ENCODE measurements around the gene CCDC152. TPM values are rescaled to one million over a fixed set of nuclear protein-coding genes. Genes with fewer than 3 reads are reported as not detected.

CCDC152 gene
- total RNA-seq, 1 donor from 2014 or later: 1.2 TPM

- H3K4me3 ChIP-seq (ENCODE audit: insufficient read depth, low read depth, low read length): no peak overlapping the region
- H3K27ac ChIP-seq (ENCODE audit: low read depth, low read length): no peak overlapping the region
- H3K36me3 ChIP-seq (ENCODE audit: insufficient read depth, low read length): no peaks in the 10 kb centered on the region
- no peaks in the 10 kb centered on the region for H3K79me2 ChIP-seq (ENCODE audit: insufficient read depth, low read length)
- no peak for TF ChIP-seq EZH2 (IDR thresholded peaks at IDR 0.05; ENCODE audit: insufficient read depth, low read length)
- TF ChIP-seq CTCF (IDR thresholded peaks at IDR 0.05; ENCODE audit: insufficient read depth, low read depth, low read length): peak; percentile 42
- H3K9ac ChIP-seq (ENCODE audit: low read length): no peak overlapping the region
- Mint-ChIP-seq H3K4me3 (ENCODE audit: unreplicated experiment) (no peak overlapping the region), H3K36me3 (ENCODE audit: low read depth, unreplicated experiment) (no peaks in the 10 kb centered on the region), H3K27ac (ENCODE audit: unreplicated experiment) (no peak overlapping the region), H3K4me1 (ENCODE audit: low read depth, unreplicated experiment) (no peaks in the 10 kb centered on the region), H3K9me3 (ENCODE audit: unreplicated experiment) (peaks cover 3% of the 10 kb centered on the region), H3K27me3 (ENCODE audit: low read depth, unreplicated experiment) (peaks cover 3% of the 10 kb centered on the region)
- H4K20me1 ChIP-seq (ENCODE audit: insufficient read depth, low read length): no peaks in the 10 kb centered on the region
- H3K4me2 ChIP-seq (ENCODE audit: low read length): no peak overlapping the region
- no peaks in the 10 kb centered on the region for H3K4me1 ChIP-seq (ENCODE audit: insufficient read depth, low read length)
- DNase-seq (ENCODE audit: low read depth) (no peak), FAIRE-seq (peak; percentile 96)
- H3K9me3 ChIP-seq (ENCODE audit: insufficient read depth, low read depth, low read length): no peaks in the 10 kb centered on the region
- H3K27me3 ChIP-seq (ENCODE audit: insufficient read depth, low read length): no peaks in the 10 kb centered on the region
- no peak overlapping the region for H2AFZ ChIP-seq (ENCODE audit: low read depth, low read length)
Observed at GRCh38 chr5:42767491-42768105, 11.0 kb downstream of the CCDC152 start.

GRCh38 chr5:42768106-42768504, 11.5 kb downstream of the CCDC152 start:
- no peaks in the 10 kb centered on the region for H3K79me2 ChIP-seq (ENCODE audit: insufficient read depth, low read length)
- no peak for TF ChIP-seq EZH2 (IDR thresholded peaks at IDR 0.05; ENCODE audit: insufficient read depth, low read length)
- no peak for TF ChIP-seq CTCF (IDR thresholded peaks at IDR 0.05; ENCODE audit: insufficient read depth, low read depth, low read length)
- no peak overlapping the region for H2AFZ ChIP-seq (ENCODE audit: low read depth, low read length)
- H4K20me1 ChIP-seq (ENCODE audit: insufficient read depth, low read length): no peaks in the 10 kb centered on the region
- H3K4me1 Mint-ChIP-seq (ENCODE audit: low read depth, unreplicated experiment): no peaks in the 10 kb centered on the region
- H3K9me3 ChIP-seq (ENCODE audit: insufficient read depth, low read depth, low read length): no peaks in the 10 kb centered on the region
- no peak for DNase-seq (ENCODE audit: low read depth)
- H3K36me3 Mint-ChIP-seq (ENCODE audit: low read depth, unreplicated experiment): no peaks in the 10 kb centered on the region
- H3K9ac ChIP-seq (ENCODE audit: low read length): no peak overlapping the region
- no peak overlapping the region for H3K4me2 ChIP-seq (ENCODE audit: low read length)
- no peaks in the 10 kb centered on the region for H3K36me3 ChIP-seq (ENCODE audit: insufficient read depth, low read length)
- no peak overlapping the region for H3K27ac Mint-ChIP-seq (ENCODE audit: unreplicated experiment)
- H3K4me3 Mint-ChIP-seq (ENCODE audit: unreplicated experiment): no peak overlapping the region
- H3K9me3 Mint-ChIP-seq (ENCODE audit: unreplicated experiment): peaks cover 3% of the 10 kb centered on the region
- H3K27me3 Mint-ChIP-seq (ENCODE audit: low read depth, unreplicated experiment): peaks cover 3% of the 10 kb centered on the region
- no peak for FAIRE-seq
- H3K4me1 ChIP-seq (ENCODE audit: insufficient read depth, low read length): no peaks in the 10 kb centered on the region
- no peak overlapping the region for H3K4me3 ChIP-seq (ENCODE audit: insufficient read depth, low read depth, low read length)
- H3K27ac ChIP-seq (ENCODE audit: low read depth, low read length): no peak overlapping the region
- H3K27me3 ChIP-seq (ENCODE audit: insufficient read depth, low read length): no peaks in the 10 kb centered on the region

- Histone ChIP-seq H4K20me1 (ENCODE audit: insufficient read depth, low read length) (no peaks in the 10 kb centered on the region), H3K27me3 (ENCODE audit: insufficient read depth, low read length) (no peaks in the 10 kb centered on the region), H3K27ac (ENCODE audit: low read depth, low read length) (no peak overlapping the region), H2AFZ (ENCODE audit: low read depth, low read length) (no peak overlapping the region), H3K4me1 (ENCODE audit: insufficient read depth, low read length) (no peaks in the 10 kb centered on the region), H3K36me3 (ENCODE audit: insufficient read depth, low read length) (no peaks in the 10 kb centered on the region), H3K4me3 (ENCODE audit: insufficient read depth, low read depth, low read length) (no peak overlapping the region), H3K9ac (ENCODE audit: low read length) (no peak overlapping the region), H3K79me2 (ENCODE audit: insufficient read depth, low read length) (no peaks in the 10 kb centered on the region), H3K4me2 (ENCODE audit: low read length) (no peak overlapping the region), H3K9me3 (ENCODE audit: insufficient read depth, low read depth, low read length) (no peaks in the 10 kb centered on the region)
- no peaks in the 10 kb centered on the region for H3K4me1 Mint-ChIP-seq (ENCODE audit: low read depth, unreplicated experiment)
- no peaks in the 10 kb centered on the region for H3K36me3 Mint-ChIP-seq (ENCODE audit: low read depth, unreplicated experiment)
- peaks cover 3% of the 10 kb centered on the region for H3K9me3 Mint-ChIP-seq (ENCODE audit: unreplicated experiment)
- TF ChIP-seq EZH2 (IDR thresholded peaks at IDR 0.05; ENCODE audit: insufficient read depth, low read length): no peak
- TF ChIP-seq CTCF (IDR thresholded peaks at IDR 0.05; ENCODE audit: insufficient read depth, low read depth, low read length): no peak
- no peak overlapping the region for H3K27ac Mint-ChIP-seq (ENCODE audit: unreplicated experiment)
- H3K27me3 Mint-ChIP-seq (ENCODE audit: low read depth, unreplicated experiment): peaks cover 3% of the 10 kb centered on the region
- H3K4me3 Mint-ChIP-seq (ENCODE audit: unreplicated experiment): no peak overlapping the region
- DNase-seq (ENCODE audit: low read depth): no peak
- no peak for FAIRE-seq
Observed at GRCh38 chr5:42770003-42770402, 13.4 kb downstream of the CCDC152 start.

All from astrocyte (in vitro differentiated cells and primary cell).